Osteocyte (in vitro differentiated cells): ENCODE data around the gene TPK1. TPM values are rescaled to one million over a fixed set of nuclear protein-coding genes. Genes with fewer than 3 reads are reported as not detected.

Source experiments
- DNase-seq: peaks from one replicate; pipeline ENCODE4 v3.0.0; 2021; ENCODE audit warnings: mixed read lengths; ENCODE audit not compliant: unreplicated experiment; ENCODE audit errors: extremely low spot score
- H3K27ac Mint-ChIP-seq: one replicate; pipeline ENCODE4 v1.8.0; 2021; ENCODE audit warnings: mild to moderate bottlenecking, mixed read lengths; ENCODE audit not compliant: unreplicated experiment
- H3K27me3 Mint-ChIP-seq: one replicate; pipeline ENCODE4 v1.8.0; 2021; ENCODE audit warnings: mixed read lengths; ENCODE audit not compliant: unreplicated experiment
- H3K36me3 Mint-ChIP-seq: one replicate; pipeline ENCODE4 v1.8.0; 2021; ENCODE audit warnings: mixed read lengths; ENCODE audit not compliant: unreplicated experiment
- H3K4me1 Mint-ChIP-seq: one replicate; pipeline ENCODE4 v1.8.0; 2021; ENCODE audit warnings: mixed read lengths; ENCODE audit not compliant: unreplicated experiment
- H3K4me3 Mint-ChIP-seq: one replicate; pipeline ENCODE4 v1.8.0; 2021; ENCODE audit warnings: mild to moderate bottlenecking, moderate library complexity, mixed read lengths; ENCODE audit not compliant: unreplicated experiment
- H3K9me3 Mint-ChIP-seq: one replicate; pipeline ENCODE4 v1.8.0; 2021; ENCODE audit warnings: mixed read lengths; ENCODE audit not compliant: unreplicated experiment
- CTCF ChIP-seq: fragments of 200-600 bp; sonication (generic); IDR thresholded peaks from 2 replicates; pipeline ENCODE4 v1.5.0; 2021; ENCODE audit warnings: antibody characterized with exemption, mild to moderate bottlenecking, moderate library complexity
- total RNA-seq: library from RNA; stranded (reverse); gene quantifications from 2 replicates; pipeline ENCODE4 v1.2.1, GENCODE V29; 2021

Gene TPK1
- total RNA-seq, 1 donor from 2014 or later = 5.6 TPM

- no peak overlapping the region for H3K27ac Mint-ChIP-seq
Observed at GRCh38 chr7:144487901-144488300, 348.0 kb downstream of the TPK1 start.

DNA sequence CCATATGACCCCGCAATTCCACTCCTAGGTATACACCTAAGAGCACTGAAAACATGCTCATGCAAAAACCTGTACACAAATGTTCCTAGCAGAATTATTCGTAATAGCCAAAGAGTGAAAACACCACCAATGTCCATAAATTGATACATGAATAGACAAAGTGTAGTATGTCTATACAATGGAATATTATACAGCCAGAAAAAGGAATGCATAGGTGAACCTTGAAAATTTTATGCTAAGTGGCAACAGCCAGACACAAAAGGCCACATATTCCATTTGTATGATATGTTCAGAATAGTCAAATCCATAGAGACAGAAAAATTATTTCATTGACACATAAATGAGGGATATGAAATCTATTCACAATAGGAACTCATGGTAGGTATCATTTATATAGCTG is 351.4 kb downstream of the TPK1 start:
- H3K9me3 Mint-ChIP-seq = peaks cover under 1% of the 10 kb centered on the region
- H3K36me3 Mint-ChIP-seq = no peaks in the 10 kb centered on the region
- H3K27ac Mint-ChIP-seq = no peak overlapping the region
- H3K4me1 Mint-ChIP-seq = no peaks in the 10 kb centered on the region
- no peak for TF ChIP-seq CTCF
- H3K4me3 Mint-ChIP-seq = no peak overlapping the region
- no peak for DNase-seq
- H3K27me3 Mint-ChIP-seq = no peaks in the 10 kb centered on the region

More at GRCh38 chr7:144487901-144488300, 348.0 kb downstream of the TPK1 start:
- H3K4me1 Mint-ChIP-seq = no peaks in the 10 kb centered on the region
- H3K9me3 Mint-ChIP-seq = peaks cover 6% of the 10 kb centered on the region
- no peaks in the 10 kb centered on the region for H3K36me3 Mint-ChIP-seq
- H3K27me3 Mint-ChIP-seq = no peaks in the 10 kb centered on the region
- no peak for TF ChIP-seq CTCF
- H3K4me3 Mint-ChIP-seq = no peak overlapping the region
- DNase-seq = no peak

DNA sequence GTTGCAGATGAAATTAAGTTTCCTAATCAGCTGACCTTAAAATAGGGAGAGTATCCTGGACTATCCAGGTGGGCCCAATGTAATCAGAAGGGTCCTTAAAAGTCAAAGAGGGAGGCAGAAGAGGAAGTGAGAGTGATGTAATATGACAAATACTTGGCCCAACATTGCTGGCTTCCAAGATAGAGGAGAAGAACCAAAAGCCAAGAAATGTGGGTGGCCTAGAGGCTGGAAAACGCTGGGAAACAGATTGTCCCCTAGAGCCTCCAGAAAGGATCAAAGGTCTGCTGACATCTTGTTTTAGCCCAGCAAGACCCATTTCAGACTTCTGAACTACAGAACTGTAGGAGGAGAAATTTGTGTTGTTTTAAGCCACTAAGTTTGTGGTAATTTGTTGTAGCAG is 352.7 kb downstream of the TPK1 start:
- Mint-ChIP-seq H3K36me3 (no peaks in the 10 kb centered on the region), H3K9me3 (no peaks in the 10 kb centered on the region), H3K27ac (no peak overlapping the region), H3K27me3 (no peaks in the 10 kb centered on the region), H3K4me1 (no peaks in the 10 kb centered on the region), H3K4me3 (no peak overlapping the region)
- TF ChIP-seq CTCF = no peak
- DNase-seq = no peak

DNA sequence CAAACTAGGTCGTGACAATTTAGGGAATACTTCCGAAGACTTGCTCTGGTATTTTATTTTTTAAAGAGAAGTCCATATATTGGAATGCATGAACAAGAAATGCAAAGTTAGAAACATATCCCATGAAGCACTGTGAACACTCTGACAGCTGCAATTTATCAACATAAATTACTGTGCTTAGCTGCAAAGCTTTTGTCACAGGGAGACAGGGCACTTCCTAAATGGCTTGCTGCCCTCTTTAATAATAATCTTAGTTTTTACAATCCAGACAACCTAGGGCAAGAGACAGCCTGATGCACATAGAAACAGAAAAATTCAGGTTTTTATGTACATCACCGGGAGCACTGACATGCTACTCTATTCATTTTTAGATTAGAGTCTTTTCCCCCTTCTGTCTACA is 354.0 kb downstream of the TPK1 start:
- TF ChIP-seq CTCF = no peak
- Mint-ChIP-seq H3K27me3 (no peaks in the 10 kb centered on the region), H3K27ac (no peak overlapping the region), H3K4me1 (no peaks in the 10 kb centered on the region), H3K4me3 (no peak overlapping the region), H3K36me3 (no peaks in the 10 kb centered on the region), H3K9me3 (no peaks in the 10 kb centered on the region)
- DNase-seq = no peak

GRCh38 chr7:144477348-144477747 is 358.5 kb downstream of the TPK1 start:
- Mint-ChIP-seq H3K4me3 (no peak overlapping the region), H3K9me3 (no peaks in the 10 kb centered on the region), H3K4me1 (no peaks in the 10 kb centered on the region), H3K27me3 (no peaks in the 10 kb centered on the region), H3K27ac (no peak overlapping the region), H3K36me3 (no peaks in the 10 kb centered on the region)
- TF ChIP-seq CTCF = no peak
- DNase-seq = no peak
